HG02852 (cell line): ENCODE results near the gene TNS1.

Experiments used
- ATAC-seq: cut with Tn5 transposase; IDR thresholded peaks from one replicate; pipeline ENCODE4 v1.9.1; 2021; ENCODE audit warnings: mild to moderate bottlenecking, moderate library complexity; ENCODE audit not compliant: unreplicated experiment

TNS1 gene

GRCh38 chr2:217877866-217878265 is 124.9 kb downstream of the TNS1 start:
- ATAC-seq = no peak

GRCh38 chr2:217876253-217876570 is 126.6 kb downstream of the TNS1 start:
- ATAC-seq = no peak

- no peak for ATAC-seq
Measured at GRCh38 chr2:217875556-217876252, 127.1 kb downstream of the TNS1 start.

- ATAC-seq = no peak
Measured at GRCh38 chr2:217875138-217875537, 127.7 kb downstream of the TNS1 start.

- ATAC-seq = no peak
Measured at GRCh38 chr2:217873371-217873770, 129.4 kb downstream of the TNS1 start.

GRCh38 chr2:217872319-217872718 is 130.5 kb downstream of the TNS1 start:
- no peak for ATAC-seq

GRCh38 chr2:217870528-217871011 is 132.2 kb downstream of the TNS1 start:
- ATAC-seq = no peak

GRCh38 chr2:217868911-217869334 is 133.9 kb downstream of the TNS1 start:
- ATAC-seq = no peak

GRCh38 chr2:217868265-217868892 is 134.4 kb downstream of the TNS1 start:
- no peak for ATAC-seq

GRCh38 chr2:217866457-217866856 is 136.3 kb downstream of the TNS1 start:
- no peak for ATAC-seq

GRCh38 chr2:217864963-217865772 is 137.6 kb downstream of the TNS1 start:
- ATAC-seq = peak; percentile 76

GRCh38 chr2:217863883-217864282 is 138.9 kb downstream of the TNS1 start:
- ATAC-seq = no peak

- no peak for ATAC-seq
Measured at GRCh38 chr2:217861334-217861877, 141.4 kb downstream of the TNS1 start.

GRCh38 chr2:217859926-217860325 is 142.9 kb downstream of the TNS1 start:
- ATAC-seq = no peak

- ATAC-seq = no peak
Measured at GRCh38 chr2:217858519-217859491, 144.0 kb downstream of the TNS1 start.

- no peak for ATAC-seq
Measured at GRCh38 chr2:217857624-217858506, 144.9 kb downstream of the TNS1 start.

GRCh38 chr2:217856871-217857270 is 145.9 kb downstream of the TNS1 start:
- ATAC-seq = no peak

- ATAC-seq = no peak
Measured at GRCh38 chr2:217856159-217856558, 146.6 kb downstream of the TNS1 start.

- no peak for ATAC-seq
Measured at GRCh38 chr2:217854684-217855420, 147.9 kb downstream of the TNS1 start.
